IPS-20b (cell line): Measurements from ENCODE around the gene RXFP2.

Experiments used
- H3K27ac ChIP-seq: one replicate; pipeline ENCODE4 v1.5.1; 2013; ENCODE audit warnings: low read length
- H3K27me3 ChIP-seq: 2 replicates; pipeline ENCODE4 v1.6.1; 2013; ENCODE audit warnings: mild to moderate bottlenecking, low read length, inconsistent platforms; ENCODE audit not compliant: insufficient read depth
- H3K36me3 ChIP-seq: 2 replicates; pipeline ENCODE4 v1.6.1; 2013; ENCODE audit warnings: low read depth, mild to moderate bottlenecking, inconsistent platforms, low read length, moderate library complexity; ENCODE audit not compliant: insufficient read depth
- H3K4me1 ChIP-seq: 2 replicates; pipeline ENCODE4 v1.6.1; 2013; ENCODE audit warnings: mild to moderate bottlenecking, control low read depth, inconsistent platforms, low read length, moderate library complexity; ENCODE audit not compliant: insufficient read depth
- H3K4me3 ChIP-seq: 2 replicates; pipeline ENCODE4 v1.5.1; 2013; ENCODE audit warnings: mild to moderate bottlenecking, low read length, inconsistent platforms
- H3K9ac ChIP-seq: 2 replicates; pipeline ENCODE4 v1.6.1; 2013; ENCODE audit warnings: low read depth, mild to moderate bottlenecking, inconsistent platforms, low read length, moderate library complexity
- H3K9me3 ChIP-seq: 2 replicates; pipeline ENCODE4 v1.6.1; 2013; ENCODE audit warnings: mild to moderate bottlenecking, low read depth, low read length, inconsistent platforms; ENCODE audit not compliant: insufficient read depth

Gene RXFP2

GRCh38 chr13:31798189-31798588 lies 58.9 kb downstream of the RXFP2 start:
- H3K4me3 ChIP-seq, result no peak overlapping the region
- H3K27me3 ChIP-seq, result no peaks in the 10 kb centered on the region
- no peaks in the 10 kb centered on the region for H3K4me1 ChIP-seq
- no peak overlapping the region for H3K27ac ChIP-seq
- H3K9ac ChIP-seq, result no peak overlapping the region
- no peaks in the 10 kb centered on the region for H3K9me3 ChIP-seq
- no peaks in the 10 kb centered on the region for H3K36me3 ChIP-seq

GRCh38 chr13:31801088-31801487 lies 61.8 kb downstream of the RXFP2 start:
- H3K27me3 ChIP-seq, result no peaks in the 10 kb centered on the region

GRCh38 chr13:31803311-31803710 lies 64.0 kb downstream of the RXFP2 start:
- Histone ChIP-seq H3K4me1 (no peaks in the 10 kb centered on the region), H3K4me3 (no peak overlapping the region), H3K27ac (no peak overlapping the region), H3K36me3 (no peaks in the 10 kb centered on the region), H3K9ac (no peak overlapping the region), H3K27me3 (no peaks in the 10 kb centered on the region), H3K9me3 (no peaks in the 10 kb centered on the region)

More at GRCh38 chr13:31801088-31801487, 61.8 kb downstream of the RXFP2 start:
- no peaks in the 10 kb centered on the region for H3K36me3 ChIP-seq
- H3K9ac ChIP-seq, result no peak overlapping the region
- no peak overlapping the region for H3K27ac ChIP-seq
- no peak overlapping the region for H3K4me3 ChIP-seq
- H3K4me1 ChIP-seq, result no peaks in the 10 kb centered on the region
- H3K9me3 ChIP-seq, result no peaks in the 10 kb centered on the region

- no peak overlapping the region for H3K27ac ChIP-seq
- H3K27me3 ChIP-seq, result no peaks in the 10 kb centered on the region
- H3K4me3 ChIP-seq, result no peak overlapping the region
- peaks cover 5% of the 10 kb centered on the region for H3K9me3 ChIP-seq
- H3K9ac ChIP-seq, result no peak overlapping the region
- H3K36me3 ChIP-seq, result no peaks in the 10 kb centered on the region
- no peaks in the 10 kb centered on the region for H3K4me1 ChIP-seq
Observed at GRCh38 chr13:31805841-31806240, 66.5 kb downstream of the RXFP2 start.

- Histone ChIP-seq H3K4me1 (no peaks in the 10 kb centered on the region), H3K4me3 (no peak overlapping the region), H3K9me3 (peaks cover 9% of the 10 kb centered on the region), H3K27ac (no peak overlapping the region), H3K27me3 (no peaks in the 10 kb centered on the region), H3K9ac (no peak overlapping the region), H3K36me3 (no peaks in the 10 kb centered on the region)
Observed at GRCh38 chr13:31807090-31807541, 67.8 kb downstream of the RXFP2 start.

GRCh38 chr13:31814536-31814935 lies 75.2 kb downstream of the RXFP2 start:
- no peak overlapping the region for H3K27ac ChIP-seq
- no peak overlapping the region for H3K4me3 ChIP-seq
- peaks cover 18% of the 10 kb centered on the region for H3K9me3 ChIP-seq

GRCh38 chr13:31815361-31816144 lies 76.2 kb downstream of the RXFP2 start:
- H3K36me3 ChIP-seq, result no peaks in the 10 kb centered on the region
- no peaks in the 10 kb centered on the region for H3K27me3 ChIP-seq
- H3K4me1 ChIP-seq, result no peaks in the 10 kb centered on the region
- H3K9me3 ChIP-seq, result peaks cover 15% of the 10 kb centered on the region
- no peak overlapping the region for H3K4me3 ChIP-seq
- no peak overlapping the region for H3K9ac ChIP-seq
- H3K27ac ChIP-seq, result no peak overlapping the region

More at GRCh38 chr13:31814536-31814935, 75.2 kb downstream of the RXFP2 start:
- Histone ChIP-seq H3K36me3 (no peaks in the 10 kb centered on the region), H3K27me3 (no peaks in the 10 kb centered on the region), H3K4me1 (no peaks in the 10 kb centered on the region), H3K9ac (no peak overlapping the region)

- H3K4me1 ChIP-seq, result peaks cover 4% of the 10 kb centered on the region; the same call in 1 of the 2 replicates
- no peak overlapping the region for H3K4me3 ChIP-seq
- H3K9me3 ChIP-seq, result peaks cover 8% of the 10 kb centered on the region; the same call in 1 of the 2 replicates
- no peaks in the 10 kb centered on the region for H3K27me3 ChIP-seq
- no peaks in the 10 kb centered on the region for H3K36me3 ChIP-seq
- no peak overlapping the region for H3K27ac ChIP-seq
- no peak overlapping the region for H3K9ac ChIP-seq
Observed at GRCh38 chr13:31818236-31818635, 78.9 kb downstream of the RXFP2 start.

GRCh38 chr13:31824705-31825517 lies 85.6 kb downstream of the RXFP2 start:
- Histone ChIP-seq H3K36me3 (no peaks in the 10 kb centered on the region), H3K4me1 (peaks cover 21% of the 10 kb centered on the region), H3K4me3 (no peak overlapping the region), H3K9ac (no peak overlapping the region), H3K9me3 (no peaks in the 10 kb centered on the region), H3K27ac (no peak overlapping the region), H3K27me3 (no peaks in the 10 kb centered on the region)

- Histone ChIP-seq H3K9ac (no peak overlapping the region), H3K4me1 (peaks cover 20% of the 10 kb centered on the region), H3K27ac (no peak overlapping the region)
Observed at GRCh38 chr13:31826521-31826920, 87.2 kb downstream of the RXFP2 start.

GRCh38 chr13:31827707-31828106 lies 88.4 kb downstream of the RXFP2 start:
- Histone ChIP-seq H3K9me3 (no peaks in the 10 kb centered on the region), H3K27me3 (no peaks in the 10 kb centered on the region), H3K4me3 (no peak overlapping the region), H3K4me1 (peaks cover 17% of the 10 kb centered on the region; the same call in 1 of the 2 replicates), H3K27ac (no peak overlapping the region), H3K9ac (no peak overlapping the region), H3K36me3 (no peaks in the 10 kb centered on the region)

More at GRCh38 chr13:31826521-31826920, 87.2 kb downstream of the RXFP2 start:
- Histone ChIP-seq H3K36me3 (no peaks in the 10 kb centered on the region), H3K27me3 (no peaks in the 10 kb centered on the region), H3K4me3 (no peak overlapping the region), H3K9me3 (no peaks in the 10 kb centered on the region)
